PFSK-1 (cell line): Measurements from ENCODE around the gene BUB1B.

Source experiments
- FOXP2 ChIP-seq: optimal IDR thresholded peaks from 2 replicates; pipeline ENCODE3; 2011; ENCODE audit warnings: borderline replicate concordance, control low read depth, inconsistent platforms; ENCODE audit not compliant: insufficient read depth; ENCODE audit errors: extremely low read length, extremely low read depth
- POLR2AphosphoS5 ChIP-seq: IDR thresholded peaks from 2 replicates; pipeline ENCODE4 v1.6.1; 2012; ENCODE audit warnings: low read depth, mild to moderate bottlenecking, control low read depth, low read length, moderate library complexity
- SIN3A ChIP-seq: IDR thresholded peaks from 2 replicates; pipeline ENCODE4 v1.6.1; 2012; ENCODE audit warnings: mild to moderate bottlenecking, low read length, moderate library complexity, borderline replicate concordance; ENCODE audit not compliant: insufficient read depth
- TF ChIP-seq, protein P1 (sequence below), 2 experiments: IDR thresholded peaks; 2 replicates each; pipeline versions ENCODE4 v1.6.1 to v1.8.0; 2011 to 2012; ENCODE audit warnings: low read depth in 2 of 2, low read length in 2 of 2, control low read depth in 1 of 2, inconsistent platforms in 1 of 2, mild to moderate bottlenecking in 1 of 2, moderate library complexity in 1 of 2; ENCODE audit not compliant: insufficient read depth in 1 of 2

DNA sequence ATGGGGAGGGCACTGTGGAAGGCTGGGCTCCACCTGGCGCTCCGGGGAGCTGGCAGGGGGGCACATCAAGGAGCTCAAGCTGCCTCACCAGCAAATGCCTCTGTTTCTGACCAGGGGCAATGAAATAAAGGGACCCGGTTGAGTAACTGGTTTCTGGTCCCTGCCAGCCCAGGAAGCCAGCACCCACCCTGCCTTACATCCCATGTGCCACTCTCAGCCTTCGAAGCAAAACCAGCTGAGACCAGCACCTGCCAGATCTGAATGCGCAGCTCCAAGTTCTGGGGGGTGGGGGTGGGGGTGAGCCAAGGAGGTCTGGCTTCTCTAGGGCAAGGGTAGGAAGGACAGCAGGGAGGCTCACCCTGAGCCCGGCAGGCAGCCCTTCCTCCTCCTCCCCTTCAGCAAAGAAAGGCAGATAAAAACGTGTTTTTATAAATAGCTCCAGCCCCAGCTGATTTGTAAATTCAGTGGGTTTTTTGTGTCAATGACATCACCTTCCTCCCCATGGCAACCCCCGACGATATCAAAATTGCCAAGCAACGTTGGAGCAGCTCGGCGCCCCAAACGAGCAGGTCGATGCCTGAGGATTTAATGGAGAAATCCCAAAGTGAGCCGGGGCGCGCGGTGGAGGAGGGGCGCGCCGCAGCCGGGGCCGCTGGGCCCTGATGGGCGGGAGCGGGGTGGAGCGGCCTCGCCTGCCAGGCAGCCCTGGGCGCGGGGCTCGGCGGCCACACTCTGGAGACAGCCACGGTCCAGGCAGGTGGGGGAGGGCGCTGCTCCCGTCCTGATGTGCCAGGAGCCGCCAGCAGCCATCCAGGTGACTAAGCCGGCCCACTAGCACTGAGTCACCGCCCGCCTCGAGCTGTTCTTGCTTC, 77.9 kb downstream of the BUB1B start, which contains the start of gene PAK6:
- TF ChIP-seq SIN3A (no peak), FOXP2 (no peak), POLR2AphosphoS5 (no peak)
- TF ChIP-seq, protein P1, sequence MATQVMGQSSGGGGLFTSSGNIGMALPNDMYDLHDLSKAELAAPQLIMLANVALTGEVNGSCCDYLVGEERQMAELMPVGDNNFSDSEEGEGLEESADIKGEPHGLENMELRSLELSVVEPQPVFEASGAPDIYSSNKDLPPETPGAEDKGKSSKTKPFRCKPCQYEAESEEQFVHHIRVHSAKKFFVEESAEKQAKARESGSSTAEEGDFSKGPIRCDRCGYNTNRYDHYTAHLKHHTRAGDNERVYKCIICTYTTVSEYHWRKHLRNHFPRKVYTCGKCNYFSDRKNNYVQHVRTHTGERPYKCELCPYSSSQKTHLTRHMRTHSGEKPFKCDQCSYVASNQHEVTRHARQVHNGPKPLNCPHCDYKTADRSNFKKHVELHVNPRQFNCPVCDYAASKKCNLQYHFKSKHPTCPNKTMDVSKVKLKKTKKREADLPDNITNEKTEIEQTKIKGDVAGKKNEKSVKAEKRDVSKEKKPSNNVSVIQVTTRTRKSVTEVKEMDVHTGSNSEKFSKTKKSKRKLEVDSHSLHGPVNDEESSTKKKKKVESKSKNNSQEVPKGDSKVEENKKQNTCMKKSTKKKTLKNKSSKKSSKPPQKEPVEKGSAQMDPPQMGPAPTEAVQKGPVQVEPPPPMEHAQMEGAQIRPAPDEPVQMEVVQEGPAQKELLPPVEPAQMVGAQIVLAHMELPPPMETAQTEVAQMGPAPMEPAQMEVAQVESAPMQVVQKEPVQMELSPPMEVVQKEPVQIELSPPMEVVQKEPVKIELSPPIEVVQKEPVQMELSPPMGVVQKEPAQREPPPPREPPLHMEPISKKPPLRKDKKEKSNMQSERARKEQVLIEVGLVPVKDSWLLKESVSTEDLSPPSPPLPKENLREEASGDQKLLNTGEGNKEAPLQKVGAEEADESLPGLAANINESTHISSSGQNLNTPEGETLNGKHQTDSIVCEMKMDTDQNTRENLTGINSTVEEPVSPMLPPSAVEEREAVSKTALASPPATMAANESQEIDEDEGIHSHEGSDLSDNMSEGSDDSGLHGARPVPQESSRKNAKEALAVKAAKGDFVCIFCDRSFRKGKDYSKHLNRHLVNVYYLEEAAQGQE (IDR thresholded peaks at IDR 0.05; ENCODE audit: insufficient read depth in 1 of 2, low read depth in 2 of 2, low read length in 2 of 2) = no peak
